Psoas muscle (tissue), 8 donors: ENCODE results near the gene RNF26. TPM values are rescaled to one million over a fixed set of nuclear protein-coding genes. Genes with fewer than 3 reads are reported as not detected.
A peak's percentile ranks its signal among the peaks of the same experiment; 100 is the strongest.

Experiments
- ATAC-seq, 4 donors: fragments of 200-7000 bp; cut with Tn5 transposase; one replicate each; pipeline ENCODE4 v1.9.1; 2020; ENCODE audit warnings: moderate library complexity in 3 of 4, mild to moderate bottlenecking in 2 of 4
- DNase-seq, 2 donors: peaks; one replicate each; pipeline ENCODE4 v3.0.0-alpha.2; 2020
- H3K27ac ChIP-seq: fragments of 200-600 bp; one replicate; pipeline ENCODE4 v1.8.0; 2022
- H3K27me3 ChIP-seq, 3 donors: fragments of 200-600 bp in 1 of 3; one replicate each; pipeline versions ENCODE4 v1.6.1 to v1.8.0; 2013 to 2022; ENCODE audit warnings: low read length in 2 of 3, mild to moderate bottlenecking in 2 of 3, moderate library complexity in 1 of 3; ENCODE audit not compliant: insufficient read depth in 3 of 3
- H3K36me3 ChIP-seq, 2 donors: fragments of 200-600 bp in 1 of 2; one replicate each; pipeline versions ENCODE4 v1.6.1 to v1.8.0; 2013 to 2022; ENCODE audit warnings: low read depth in 1 of 2, mild to moderate bottlenecking in 1 of 2, moderate library complexity in 1 of 2; ENCODE audit not compliant: insufficient read depth in 1 of 2
- H3K4me1 ChIP-seq: fragments of 200-600 bp; one replicate; pipeline ENCODE4 v1.8.0; 2022
- H3K4me3 ChIP-seq: fragments of 200-600 bp; one replicate; pipeline ENCODE4 v1.8.0; 2022; ENCODE audit warnings: mild to moderate bottlenecking
- H3K9me3 ChIP-seq: fragments of 200-600 bp; one replicate; pipeline ENCODE4 v1.8.0; 2022
- CTCF ChIP-seq: fragments of 200-600 bp; IDR thresholded peaks from one replicate; pipeline ENCODE4 v1.8.0; 2022; ENCODE audit warnings: antibody characterized with exemption
- WGBS, 3 donors: extraction: QIAGEN DNeasy Blood & Tissue Kit; methylation state at CpG; one replicate each; pipeline versions ENCODE4 v1.1.6 to v1.1.7; 2013; 5-methylcytosine and 5-hydroxymethylcytosine counted together
- intact Hi-C, 2 donors: fragments of 100-400 bp; cut with DNase I; formaldehyde crosslinking; loops; one replicate each; pipeline versions ENCODE4 v1.11.0 to v1.14.2; 2022
- polyA plus RNA-seq, 3 donors: library from polyadenylated mRNA; stranded (reverse); fragments of 200-250 nt; gene quantifications; one replicate each; pipeline ENCODE4 v1.2.3, GENCODE V29; 2013
- total RNA-seq, 4 donors: library from RNA; stranded (reverse); fragmentation: NEBNext Ultra II Directional in 2 of 4; extraction: Animal tissue kit (Norgen Biotek cat#: 25700) in 2 of 4; gene quantifications; one replicate each; pipeline versions ENCODE4 v1.2.1 to v1.2.4, GENCODE V29; 2021 to 2023
- donor health status: healthy with polysubstance abuse.
- donor health status: DM: no; HTN: no; CAD: no; lungs with moderate emphysema.
- donor health status: Bipolar disorder and iron deficiency.
- donor health status: healthy.
- donor health status: DM: yes; HTN: yes; CAD: no.
- donor health status: DM: no; HTN: no; CAD: no.
- donor health status: DM: no; HTN: no; CAD: no.
- donor health status: DM: yes; HTN: yes; CAD: no.

The RNF26 gene
- total and polyA plus RNA-seq, 7 donors = 5.8 to 8.9 (median 7.3) TPM

DNA sequence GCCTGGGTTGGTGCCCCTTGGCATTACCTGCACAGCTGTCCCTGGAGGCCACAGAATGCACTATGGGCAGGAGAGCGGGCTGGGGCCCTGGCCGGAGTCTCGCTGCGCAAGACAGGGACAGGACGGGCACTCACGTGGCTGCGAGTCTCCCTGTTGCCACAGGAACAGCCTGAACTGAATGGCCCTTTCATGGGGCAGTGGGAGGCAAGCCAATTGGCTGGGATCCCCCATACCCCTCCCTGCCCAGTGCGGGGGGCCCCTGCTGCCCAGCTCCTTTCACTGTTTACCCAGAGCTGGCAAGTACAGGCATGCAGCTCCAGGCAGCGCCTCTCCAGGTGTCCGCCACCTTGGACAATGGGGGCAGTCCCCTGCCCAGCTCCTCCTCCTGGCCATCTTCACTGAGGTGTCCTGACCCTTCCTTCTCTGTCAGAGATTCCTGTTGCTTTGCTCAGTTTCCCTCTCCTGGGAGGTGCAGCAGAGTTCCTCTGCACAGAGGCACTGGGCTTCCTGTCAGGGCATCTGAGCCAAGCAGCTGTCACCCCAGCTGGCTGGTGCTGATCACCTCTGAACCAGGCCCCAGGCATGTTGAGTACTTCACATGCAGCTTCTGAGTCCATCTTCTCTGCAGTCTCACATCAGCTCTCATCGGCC lies 42.0 kb downstream of the RNF26 start:
- Histone ChIP-seq H3K36me3 (no peaks in the 10 kb centered on the region), H3K4me3 (peak overlapping the region; percentile 84), H3K4me1 (peaks cover 76% of the 10 kb centered on the region), H3K27me3 (no peaks in the 10 kb centered on the region), H3K9me3 (no peaks in the 10 kb centered on the region), H3K27ac (peak overlapping the region; percentile 97)
- TF ChIP-seq CTCF = no peak
- intact Hi-C loops = no loop called here
- DNase-seq (peak; percentile 61 to 86), ATAC-seq (peak; percentile 32 to 52 (median 43))
- 18 to 37% (median 24%) methylated on average over 11 of the region's 11 CpGs for WGBS, 3 donors

DNA sequence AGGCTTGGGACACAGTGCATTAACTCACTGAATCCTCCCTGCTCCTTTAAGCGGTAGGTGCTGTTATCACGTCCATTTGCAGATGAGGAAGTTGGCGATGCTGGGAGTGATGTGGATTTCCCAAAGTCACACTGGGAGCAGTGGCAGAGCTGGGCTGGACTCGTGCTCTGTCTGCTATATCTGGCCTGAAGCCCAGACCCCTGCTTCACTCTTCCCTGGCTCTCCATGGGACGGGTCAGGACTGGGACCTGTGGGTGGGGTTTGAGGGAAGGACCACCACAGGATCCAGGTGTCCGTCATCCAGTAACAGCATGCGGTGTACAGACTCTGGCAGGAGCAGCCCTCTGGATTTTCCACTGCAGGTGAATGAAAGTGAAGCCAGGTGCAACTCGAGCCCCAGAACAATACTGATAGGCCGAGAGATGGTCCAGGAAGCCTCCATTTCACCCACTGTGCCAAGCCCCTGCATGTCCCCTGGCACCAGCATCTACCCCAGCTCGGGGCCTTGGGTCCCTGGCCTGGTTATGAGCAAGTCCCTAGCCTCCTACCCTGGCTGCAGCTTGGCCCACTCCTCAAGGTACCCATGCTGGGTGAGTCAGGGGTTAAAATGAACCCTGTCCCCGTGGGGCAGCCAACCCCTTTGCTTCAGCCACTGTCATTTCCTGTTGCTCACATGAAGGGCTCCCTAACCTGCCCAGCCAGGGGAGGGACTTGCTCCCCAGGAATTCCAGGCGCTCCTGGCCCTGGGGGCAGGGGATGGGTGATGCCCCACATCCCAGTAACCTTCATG lies 43.0 kb downstream of the RNF26 start:
- DNase-seq (peak in 1 of 2 donors; percentile 60), ATAC-seq (no peak)
- peaks cover 75% of the 10 kb centered on the region for H3K4me1 ChIP-seq
- H3K36me3 ChIP-seq = no peaks in the 10 kb centered on the region
- peak overlapping the region; percentile 84 for H3K4me3 ChIP-seq
- H3K9me3 ChIP-seq = no peaks in the 10 kb centered on the region
- H3K27me3 ChIP-seq = no peaks in the 10 kb centered on the region
- no peak for TF ChIP-seq CTCF
- 22 to 34% (median 27%) methylated on average over 12 of the region's 12 CpGs for WGBS, 3 donors
- intact Hi-C loops = no loop called here
- peak overlapping the region; percentile 97 for H3K27ac ChIP-seq

GRCh38 chr11:119377961-119378667 lies 43.8 kb downstream of the RNF26 start:
- Histone ChIP-seq H3K9me3 (no peaks in the 10 kb centered on the region), H3K4me1 (peaks cover 68% of the 10 kb centered on the region), H3K4me3 (peak overlapping the region; percentile 84), H3K36me3 (no peaks in the 10 kb centered on the region), H3K27me3 (no peaks in the 10 kb centered on the region), H3K27ac (peak overlapping the region; percentile 97)
- intact Hi-C loops = no loop called here
- no peak for TF ChIP-seq CTCF
- ATAC-seq (peak in 1 of 4 donors; percentile 5), DNase-seq (no peak)
- WGBS, 3 donors = 33 to 41% (median 35%) methylated on average over 6 of the region's 6 CpGs

DNA sequence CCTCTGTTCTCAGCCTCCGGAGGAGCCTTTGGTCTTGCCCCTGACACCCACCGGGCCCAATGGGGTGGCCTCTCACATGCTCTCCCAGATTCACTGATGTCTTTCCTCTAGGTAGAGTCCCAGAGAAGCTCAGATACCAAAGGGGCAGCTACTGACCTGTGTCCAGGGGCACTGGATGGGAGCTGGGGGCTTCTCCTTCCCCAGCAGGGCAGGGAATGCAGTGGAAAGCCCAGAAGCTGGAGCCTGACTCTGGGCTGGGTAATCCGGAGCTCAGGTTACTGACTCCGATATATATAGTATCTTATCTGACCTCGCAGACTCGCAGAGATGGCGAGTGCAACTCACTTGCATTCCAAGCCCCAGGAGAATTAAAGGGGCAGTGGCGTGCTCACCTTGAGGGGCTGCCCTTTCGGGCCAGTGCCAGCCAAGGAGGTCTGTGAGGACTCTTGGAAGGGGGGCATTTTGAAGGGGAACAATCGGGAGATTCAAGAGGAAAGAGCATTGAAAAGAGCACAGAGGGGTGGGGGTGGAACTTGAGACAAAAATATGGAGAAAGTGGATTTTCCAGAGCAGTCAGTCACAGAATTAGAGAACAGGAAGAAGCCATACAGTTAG lies 44.6 kb downstream of the RNF26 start:
- intact Hi-C loops = no loop called here
- DNase-seq = peak; percentile 21 to 83
- H3K27me3 ChIP-seq = no peaks in the 10 kb centered on the region
- H3K4me3 ChIP-seq = peak overlapping the region; percentile 84
- no peaks in the 10 kb centered on the region for H3K9me3 ChIP-seq
- H3K36me3 ChIP-seq = no peaks in the 10 kb centered on the region
- H3K27ac ChIP-seq = peak overlapping the region; percentile 97
- ATAC-seq = peak; percentile 32 to 58 (median 44)
- WGBS, 3 donors = 18 to 25% (median 24%) methylated on average over 10 of the region's 10 CpGs
- TF ChIP-seq CTCF = no peak
- H3K4me1 ChIP-seq = peaks cover 59% of the 10 kb centered on the region
